ENCODE measurements around the gene ARHGAP8.

The ARHGAP8 gene

DNA sequence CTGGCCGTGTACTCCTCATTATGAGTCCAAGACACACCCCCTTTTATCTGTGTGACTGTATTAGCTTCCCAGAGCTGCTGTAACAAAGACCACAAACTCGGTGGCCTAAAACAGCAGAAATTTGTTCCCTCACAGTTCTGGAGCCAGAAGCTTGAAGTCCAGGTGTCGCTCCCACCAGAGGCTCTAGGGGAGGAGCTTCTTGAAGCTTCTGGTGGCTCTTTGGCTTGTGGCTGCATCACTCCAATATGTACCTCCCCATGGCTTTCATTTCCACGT lies 47.4 kb upstream of the ARHGAP8 start:
- Histone ChIP-seq H2AFZ (ENCODE audit: low read depth, low read length) (no peak overlapping the region), H3K36me3 (ENCODE audit: control insufficient read depth in 1 of 2, insufficient read depth in 2 of 2, low read depth in 1 of 2, low read length in 2 of 2) (peaks cover 0 to 36% of the 10 kb centered on the region in 2 experiments), H2BK12ac (ENCODE audit: low read length in 2 of 2) (no peak overlapping the region), H3K27ac (ENCODE audit: low read length, poor library complexity, severe bottlenecking) (no peak overlapping the region), H4K91ac (ENCODE audit: low read length) (no peak overlapping the region), H3K14ac (ENCODE audit: low read length in 2 of 2) (no peak overlapping the region), H3K9me3 (ENCODE audit: control insufficient read depth, low read length) (no peaks in the 10 kb centered on the region), H3K4me2 (ENCODE audit: low read length, poor library complexity, severe bottlenecking) (no peak overlapping the region), H3K79me1 (replicated peaks; ENCODE audit: low read length, poor library complexity, severe bottlenecking) (peaks cover 39% of the 10 kb centered on the region), H2BK120ac (ENCODE audit: low read depth, low read length) (no peak overlapping the region), H4K8ac (ENCODE audit: low read length) (no peak overlapping the region), H2AK5ac (ENCODE audit: low read length, severe bottlenecking) (no peak overlapping the region), H3K23ac (ENCODE audit: low read length in 2 of 2) (no peak overlapping the region), H3K4me1 (ENCODE audit: control insufficient read depth, insufficient read depth, low read depth, low read length) (peaks cover 49% of the 10 kb centered on the region), H3K9ac (ENCODE audit: low read length) (no peak overlapping the region), H3K27me3 (ENCODE audit: control insufficient read depth in 1 of 2, insufficient read depth in 1 of 2, low read length in 2 of 2) (peaks cover 0 to 9% of the 10 kb centered on the region in 2 experiments), H2BK15ac (ENCODE audit: low read depth, poor library complexity, severe bottlenecking) (no peak overlapping the region), H3K4me3 (ENCODE audit: insufficient read depth in 1 of 2, low read depth in 1 of 2, low read length in 2 of 2) (no peak overlapping the region), H3K18ac (ENCODE audit: low read depth in 1 of 2, low read length in 2 of 2) (no peak overlapping the region), H3K4ac (ENCODE audit: low read depth in 1 of 2, low read length in 2 of 2) (no peak overlapping the region), H2BK5ac (ENCODE audit: low read depth, low read length, poor library complexity, severe bottlenecking) (no peak overlapping the region)
- DNase-seq: no peak
- WGBS: 80% methylated on average over 4 of the region's 4 CpGs

DNA sequence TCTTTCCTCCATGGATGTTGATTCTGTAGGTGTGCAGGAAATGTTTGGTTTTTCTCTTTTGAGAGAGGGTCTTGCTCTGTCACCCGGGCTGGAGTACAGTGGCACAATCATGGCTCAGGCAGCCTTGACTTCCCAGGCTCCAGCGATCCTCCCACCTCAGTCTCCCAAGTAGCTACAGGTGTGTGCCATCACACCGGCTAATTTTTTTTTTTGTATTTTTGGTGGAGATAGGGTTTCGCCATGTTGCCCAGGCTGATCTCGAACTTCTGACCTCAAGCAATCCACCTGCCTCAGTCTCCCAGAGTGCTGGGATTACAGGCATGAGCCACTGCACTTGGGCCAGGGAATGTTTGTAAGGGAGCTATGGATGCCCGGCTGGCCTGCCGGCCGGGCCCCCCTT lies 45.9 kb upstream of the ARHGAP8 start:
- Histone ChIP-seq H2BK15ac (ENCODE audit: low read depth, poor library complexity, severe bottlenecking) (no peak overlapping the region), H2AFZ (ENCODE audit: low read depth, low read length) (no peak overlapping the region), H3K27ac (ENCODE audit: low read length, poor library complexity, severe bottlenecking) (no peak overlapping the region), H3K4me3 (ENCODE audit: insufficient read depth in 1 of 2, low read depth in 1 of 2, low read length in 2 of 2) (no peak overlapping the region), H4K91ac (ENCODE audit: low read length) (no peak overlapping the region), H3K4me2 (ENCODE audit: low read length, poor library complexity, severe bottlenecking) (no peak overlapping the region), H3K14ac (ENCODE audit: low read length in 2 of 2) (no peak overlapping the region), H2BK12ac (ENCODE audit: low read length in 2 of 2) (no peak overlapping the region), H3K9ac (ENCODE audit: low read length) (no peak overlapping the region), H3K27me3 (ENCODE audit: control insufficient read depth in 1 of 2, insufficient read depth in 1 of 2, low read length in 2 of 2) (peaks cover 0 to 9% of the 10 kb centered on the region in 2 experiments), H3K4ac (ENCODE audit: low read depth in 1 of 2, low read length in 2 of 2) (no peak overlapping the region), H3K79me1 (replicated peaks; ENCODE audit: low read length, poor library complexity, severe bottlenecking) (peaks cover 53% of the 10 kb centered on the region), H2BK120ac (ENCODE audit: low read depth, low read length) (no peak overlapping the region), H3K9me3 (ENCODE audit: control insufficient read depth, low read length) (no peaks in the 10 kb centered on the region), H3K18ac (ENCODE audit: low read depth in 1 of 2, low read length in 2 of 2) (no peak overlapping the region), H3K23ac (ENCODE audit: low read length in 2 of 2) (no peak overlapping the region), H3K36me3 (ENCODE audit: control insufficient read depth in 1 of 2, insufficient read depth in 2 of 2, low read depth in 1 of 2, low read length in 2 of 2) (peaks cover 0 to 40% of the 10 kb centered on the region in 2 experiments), H2BK5ac (ENCODE audit: low read depth, low read length, poor library complexity, severe bottlenecking) (no peak overlapping the region), H3K4me1 (ENCODE audit: control insufficient read depth, insufficient read depth, low read depth, low read length) (peaks cover 56% of the 10 kb centered on the region), H2AK5ac (ENCODE audit: low read length, severe bottlenecking) (no peak overlapping the region), H4K8ac (ENCODE audit: low read length) (no peak overlapping the region)
- 90% methylated on average over 4 of the region's 8 CpGs for WGBS
- no peak for DNase-seq

- Histone ChIP-seq H3K4me2 (ENCODE audit: low read length, poor library complexity, severe bottlenecking) (no peak overlapping the region), H3K14ac (ENCODE audit: low read length in 2 of 2) (no peak overlapping the region), H3K18ac (ENCODE audit: low read depth in 1 of 2, low read length in 2 of 2) (no peak overlapping the region), H2AK5ac (ENCODE audit: low read length, severe bottlenecking) (no peak overlapping the region), H2BK12ac (ENCODE audit: low read length in 2 of 2) (no peak overlapping the region), H3K9ac (ENCODE audit: low read length) (no peak overlapping the region), H4K8ac (ENCODE audit: low read length) (no peak overlapping the region), H2BK120ac (ENCODE audit: low read depth, low read length) (no peak overlapping the region), H2BK15ac (ENCODE audit: low read depth, poor library complexity, severe bottlenecking) (no peak overlapping the region), H2AFZ (ENCODE audit: low read depth, low read length) (no peak overlapping the region), H3K9me3 (ENCODE audit: control insufficient read depth, low read length) (no peaks in the 10 kb centered on the region), H3K4ac (ENCODE audit: low read depth in 1 of 2, low read length in 2 of 2) (no peak overlapping the region), H2BK5ac (ENCODE audit: low read depth, low read length, poor library complexity, severe bottlenecking) (no peak overlapping the region), H3K4me1 (ENCODE audit: control insufficient read depth, insufficient read depth, low read depth, low read length) (peaks cover 55% of the 10 kb centered on the region), H3K23ac (ENCODE audit: low read length in 2 of 2) (no peak overlapping the region), H3K4me3 (ENCODE audit: insufficient read depth in 1 of 2, low read depth in 1 of 2, low read length in 2 of 2) (no peak overlapping the region), H3K79me1 (replicated peaks; ENCODE audit: low read length, poor library complexity, severe bottlenecking) (peaks cover 58% of the 10 kb centered on the region), H4K91ac (ENCODE audit: low read length) (no peak overlapping the region), H3K27me3 (ENCODE audit: control insufficient read depth in 1 of 2, insufficient read depth in 1 of 2, low read length in 2 of 2) (peaks cover 0 to 9% of the 10 kb centered on the region in 2 experiments), H3K27ac (ENCODE audit: low read length, poor library complexity, severe bottlenecking) (no peak overlapping the region), H3K36me3 (ENCODE audit: control insufficient read depth in 1 of 2, insufficient read depth in 2 of 2, low read depth in 1 of 2, low read length in 2 of 2) (peaks cover 0 to 41% of the 10 kb centered on the region in 2 experiments)
- WGBS: 94% methylated on average over 10 of the region's 10 CpGs
- DNase-seq: no peak
These were observed 45.2 kb upstream of the ARHGAP8 start for GRCh38 chr22:44707178-44707577.

GRCh38 chr22:44707752-44708151 lies 44.6 kb upstream of the ARHGAP8 start:
- WGBS: 85% methylated on average over 11 of the region's 11 CpGs
- H3K79me1 ChIP-seq (replicated peaks; ENCODE audit: low read length, poor library complexity, severe bottlenecking): peaks cover 64% of the 10 kb centered on the region

More at GRCh38 chr22:44707752-44708151, 44.6 kb upstream of the ARHGAP8 start:
- Histone ChIP-seq H2BK5ac (ENCODE audit: low read depth, low read length, poor library complexity, severe bottlenecking) (no peak overlapping the region), H3K27me3 (ENCODE audit: control insufficient read depth in 1 of 2, insufficient read depth in 1 of 2, low read length in 2 of 2) (peaks cover 0 to 9% of the 10 kb centered on the region in 2 experiments), H3K18ac (ENCODE audit: low read depth in 1 of 2, low read length in 2 of 2) (no peak overlapping the region), H3K9ac (ENCODE audit: low read length) (no peak overlapping the region), H3K14ac (ENCODE audit: low read length in 2 of 2) (no peak overlapping the region), H3K27ac (ENCODE audit: low read length, poor library complexity, severe bottlenecking) (no peak overlapping the region), H3K4me2 (ENCODE audit: low read length, poor library complexity, severe bottlenecking) (no peak overlapping the region), H2AFZ (ENCODE audit: low read depth, low read length) (no peak overlapping the region), H3K4ac (ENCODE audit: low read depth in 1 of 2, low read length in 2 of 2) (no peak overlapping the region), H2BK15ac (ENCODE audit: low read depth, poor library complexity, severe bottlenecking) (no peak overlapping the region), H4K8ac (ENCODE audit: low read length) (no peak overlapping the region), H4K91ac (ENCODE audit: low read length) (no peak overlapping the region), H3K36me3 (ENCODE audit: control insufficient read depth in 1 of 2, insufficient read depth in 2 of 2, low read depth in 1 of 2, low read length in 2 of 2) (peaks cover 0 to 47% of the 10 kb centered on the region in 2 experiments), H2AK5ac (ENCODE audit: low read length, severe bottlenecking) (no peak overlapping the region), H3K4me3 (ENCODE audit: insufficient read depth in 1 of 2, low read depth in 1 of 2, low read length in 2 of 2) (no peak overlapping the region), H3K4me1 (ENCODE audit: control insufficient read depth, insufficient read depth, low read depth, low read length) (peaks cover 55% of the 10 kb centered on the region), H2BK120ac (ENCODE audit: low read depth, low read length) (no peak overlapping the region), H2BK12ac (ENCODE audit: low read length in 2 of 2) (no peak overlapping the region), H3K23ac (ENCODE audit: low read length in 2 of 2) (no peak overlapping the region), H3K9me3 (ENCODE audit: control insufficient read depth, low read length) (no peaks in the 10 kb centered on the region)
- no peak for DNase-seq

Data from mesenchymal stem cell (in vitro differentiated cells and primary cell).